Liver (tissue), 9 donors: Measurements from ENCODE around the gene RYR3. TPM values are rescaled to one million over a fixed set of nuclear protein-coding genes. Genes with fewer than 3 reads are reported as not detected.

ENCODE experiments used
- DNase-seq: peaks from one replicate; pipeline ENCODE4 v3.0.0-alpha.2; 2017; ENCODE audit warnings: low spot score
- H3K27ac ChIP-seq, 2 donors: one replicate each; pipeline ENCODE4 v1.7.0; 2013; ENCODE audit warnings: inconsistent platforms in 2 of 2, low read length in 2 of 2, control low read depth in 1 of 2, low read depth in 1 of 2, mild to moderate bottlenecking in 1 of 2
- H3K27me3 ChIP-seq, 4 donors: one replicate each; pipeline versions ENCODE4 v1.6.1 to v1.7.0; 2013; ENCODE audit warnings: low read length in 3 of 4, inconsistent platforms in 1 of 4, mild to moderate bottlenecking in 1 of 4, moderate library complexity in 1 of 4; ENCODE audit not compliant: control insufficient read depth in 4 of 4, insufficient read depth in 4 of 4
- H3K36me3 ChIP-seq, 4 donors: one replicate each; pipeline versions ENCODE4 v1.6.1 to v1.7.0; 2013; ENCODE audit warnings: low read length in 3 of 4, mild to moderate bottlenecking in 3 of 4, low read depth in 1 of 4, moderate library complexity in 1 of 4; ENCODE audit not compliant: control insufficient read depth in 4 of 4, insufficient read depth in 3 of 4
- H3K4me1 ChIP-seq, 4 donors: one replicate each; pipeline versions ENCODE4 v1.6.1 to v1.7.0; 2013; ENCODE audit warnings: low read length in 3 of 4, mild to moderate bottlenecking in 3 of 4, moderate library complexity in 1 of 4; ENCODE audit not compliant: control insufficient read depth in 4 of 4, insufficient read depth in 4 of 4
- H3K4me3 ChIP-seq, 3 donors: one replicate each; pipeline versions ENCODE4 v1.6.1 to v1.7.0; 2013; ENCODE audit warnings: low read length in 3 of 3, control low read depth in 1 of 3, low read depth in 1 of 3, mild to moderate bottlenecking in 1 of 3
- H3K9ac ChIP-seq, 2 donors: one replicate each; pipeline ENCODE4 v1.7.0; 2013; ENCODE audit warnings: low read length in 2 of 2, mild to moderate bottlenecking in 2 of 2, moderate library complexity in 2 of 2, control low read depth in 1 of 2, low read depth in 1 of 2
- H3K9me3 ChIP-seq, 4 donors: one replicate each; pipeline versions ENCODE4 v1.6.1 to v1.7.0; 2013; ENCODE audit warnings: low read length in 3 of 4; ENCODE audit not compliant: control insufficient read depth in 4 of 4
- EGR1 ChIP-seq, 2 donors: IDR thresholded peaks; 2 replicates each; pipeline ENCODE4 v1.6.1; 2016 to 2018; ENCODE audit warnings: antibody characterized with exemption in 2 of 2, low read depth in 2 of 2
- FOXA1 ChIP-seq: IDR thresholded peaks from 2 replicates; pipeline ENCODE4 v1.6.1; 2016; ENCODE audit warnings: antibody characterized with exemption
- FOXA2 ChIP-seq: IDR thresholded peaks from 2 replicates; pipeline ENCODE4 v1.6.1; 2016; ENCODE audit warnings: antibody characterized with exemption
- GABPA ChIP-seq, 2 donors: IDR thresholded peaks in 1 of 2; conservative IDR thresholded peaks in 1 of 2; 2 replicates each; pipeline ENCODE4 v1.6.1; 2016; ENCODE audit warnings: antibody characterized with exemption in 2 of 2, mild to moderate bottlenecking in 1 of 2, moderate library complexity in 1 of 2
- HNF4A ChIP-seq, 2 donors: conservative IDR thresholded peaks; 2 replicates each; pipeline ENCODE4 v1.6.1; 2016; ENCODE audit warnings: antibody characterized with exemption in 2 of 2, mild to moderate bottlenecking in 2 of 2
- HNF4G ChIP-seq: IDR thresholded peaks from 2 replicates; pipeline ENCODE4 v1.6.1; 2016; ENCODE audit warnings: antibody characterized with exemption
- JUND ChIP-seq, 2 donors: IDR thresholded peaks; 2 replicates each; pipeline ENCODE4 v1.6.1; 2016; ENCODE audit warnings: antibody characterized with exemption in 2 of 2
- NR2F2 ChIP-seq: IDR thresholded peaks from 2 replicates; pipeline ENCODE4 v1.6.1; 2016; ENCODE audit warnings: antibody characterized with exemption
- RAD21 ChIP-seq, 2 donors: IDR thresholded peaks; 2 replicates each; pipeline ENCODE4 v1.6.1; 2016; ENCODE audit warnings: antibody characterized with exemption in 2 of 2, mild to moderate bottlenecking in 2 of 2
- RXRA ChIP-seq, 2 donors: IDR thresholded peaks; 2 replicates each; pipeline ENCODE4 v1.6.1; 2017 to 2018; ENCODE audit warnings: antibody characterized with exemption in 2 of 2, mild to moderate bottlenecking in 1 of 2
- SP1 ChIP-seq: IDR thresholded peaks from 2 replicates; pipeline ENCODE4 v1.6.1; 2018; ENCODE audit warnings: antibody characterized with exemption, mild to moderate bottlenecking
- TAF1 ChIP-seq: conservative IDR thresholded peaks from 2 replicates; pipeline ENCODE4 v1.6.1; 2016; ENCODE audit warnings: antibody characterized with exemption, mild to moderate bottlenecking
- YY1 ChIP-seq: IDR thresholded peaks from 2 replicates; pipeline ENCODE4 v1.6.1; 2016; ENCODE audit warnings: antibody characterized with exemption, mild to moderate bottlenecking
- WGBS: extraction: QIAGEN DNeasy Blood & Tissue Kit; methylation state at CpG from one replicate; pipeline ENCODE4 v1.1.7; 2013; 5-methylcytosine and 5-hydroxymethylcytosine counted together
- polyA plus RNA-seq, 2 donors: library from polyadenylated mRNA; stranded (reverse) in 1 of 2; unstranded in 1 of 2; fragments of 200-250 nt in 1 of 2; fragments of >200 nt in 1 of 2; fragmentation: Nextera tagmentation in 1 of 2; extraction: Ambion mirVana in 1 of 2; gene quantifications; one replicate each; pipeline versions ENCODE4 v1.2.1 to v1.2.3, GENCODE V29; 2013 to 2015
- total RNA-seq, 2 donors: library from RNA; depleted of rRNA; stranded (reverse); fragments of >200 nt; gene quantifications; one replicate each; pipeline ENCODE4 v1.2.3, GENCODE V29; 2014
- TF ChIP-seq, protein P1 (sequence below): fragments of 150-350 bp; IDR thresholded peaks from 2 replicates; pipeline ENCODE4 v1.5.1; 2017; ENCODE audit warnings: improper control_type of control experiment, low read depth, low read length; ENCODE audit not compliant: missing input control
- TF ChIP-seq, protein P2 (sequence below): IDR thresholded peaks from 2 replicates; pipeline ENCODE4 v1.6.1; 2016; ENCODE audit warnings: antibody characterized with exemption
- TF ChIP-seq, protein P3 (sequence below): IDR thresholded peaks from 2 replicates; pipeline ENCODE4 v1.6.1; 2016; ENCODE audit warnings: antibody characterized with exemption
- TF ChIP-seq, protein P4 (sequence below): IDR thresholded peaks from 2 replicates; pipeline ENCODE4 v1.6.1; 2016; ENCODE audit warnings: antibody characterized with exemption
- TF ChIP-seq, protein P5 (sequence below): IDR thresholded peaks from 2 replicates; pipeline ENCODE4 v1.6.1; 2016; ENCODE audit warnings: antibody characterized with exemption, mild to moderate bottlenecking
- donor health status: healthy.
- donor health status: healthy.
- donor health status: healthy.
- donor health status: healthy.
- donor health status: healthy.

The RYR3 gene
- total and polyA plus RNA-seq, 4 donors = 0.01 to 1.1 (median 0.22) TPM

DNA sequence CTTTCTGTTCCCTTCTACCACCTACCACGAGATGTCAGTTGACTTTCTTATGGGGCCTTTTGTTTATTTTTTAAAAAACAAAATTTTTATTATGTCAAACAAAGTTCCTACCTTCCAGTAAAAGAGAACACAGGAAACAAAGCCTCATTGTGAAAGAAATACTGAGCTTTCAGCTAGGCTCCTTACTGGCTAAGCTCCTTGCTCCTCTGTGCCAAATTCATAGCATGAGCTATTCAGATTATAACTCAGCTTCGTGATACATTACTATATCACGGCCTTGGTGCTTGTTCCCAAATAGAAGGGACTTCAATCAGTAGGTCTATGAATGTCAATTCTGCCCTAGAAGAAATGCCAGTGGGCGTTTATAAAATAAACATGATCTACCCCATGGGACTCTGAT lies 511.7 kb downstream of the RYR3 start (continued):
- TF ChIP-seq, protein P1, sequence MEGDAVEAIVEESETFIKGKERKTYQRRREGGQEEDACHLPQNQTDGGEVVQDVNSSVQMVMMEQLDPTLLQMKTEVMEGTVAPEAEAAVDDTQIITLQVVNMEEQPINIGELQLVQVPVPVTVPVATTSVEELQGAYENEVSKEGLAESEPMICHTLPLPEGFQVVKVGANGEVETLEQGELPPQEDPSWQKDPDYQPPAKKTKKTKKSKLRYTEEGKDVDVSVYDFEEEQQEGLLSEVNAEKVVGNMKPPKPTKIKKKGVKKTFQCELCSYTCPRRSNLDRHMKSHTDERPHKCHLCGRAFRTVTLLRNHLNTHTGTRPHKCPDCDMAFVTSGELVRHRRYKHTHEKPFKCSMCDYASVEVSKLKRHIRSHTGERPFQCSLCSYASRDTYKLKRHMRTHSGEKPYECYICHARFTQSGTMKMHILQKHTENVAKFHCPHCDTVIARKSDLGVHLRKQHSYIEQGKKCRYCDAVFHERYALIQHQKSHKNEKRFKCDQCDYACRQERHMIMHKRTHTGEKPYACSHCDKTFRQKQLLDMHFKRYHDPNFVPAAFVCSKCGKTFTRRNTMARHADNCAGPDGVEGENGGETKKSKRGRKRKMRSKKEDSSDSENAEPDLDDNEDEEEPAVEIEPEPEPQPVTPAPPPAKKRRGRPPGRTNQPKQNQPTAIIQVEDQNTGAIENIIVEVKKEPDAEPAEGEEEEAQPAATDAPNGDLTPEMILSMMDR = no peak
- no peak for TF ChIP-seq GABPA (IDR thresholded peaks at IDR 0.05 in 1 of 2, conservative IDR thresholded peaks at IDR 0.05 in 1 of 2)
- no peak for TF ChIP-seq RAD21 (IDR thresholded peaks at IDR 0.05)

DNA sequence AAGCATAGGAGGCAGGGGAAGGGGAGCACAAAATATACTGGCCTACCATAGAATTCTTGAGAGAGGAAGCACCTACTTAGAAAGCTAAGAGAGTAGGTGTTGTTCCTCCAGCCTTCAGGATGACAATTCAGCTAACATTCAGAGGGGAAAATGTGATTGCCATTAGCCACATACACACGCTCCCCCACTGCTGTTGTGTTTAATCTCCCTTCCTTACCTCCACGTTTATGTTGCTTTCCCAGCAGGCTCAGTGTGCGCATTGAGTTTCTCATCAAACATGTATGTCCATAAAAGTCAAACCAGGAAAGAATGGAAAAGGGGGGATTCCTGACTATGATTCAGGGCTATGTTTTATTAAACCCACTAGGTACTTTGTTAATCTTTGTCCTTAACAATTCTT lies 512.4 kb downstream of the RYR3 start:
- Histone ChIP-seq H3K36me3 (no peaks in the 10 kb centered on the region), H3K27ac (no peak overlapping the region), H3K4me3 (no peak overlapping the region), H3K27me3 (peaks cover 0 to 8% (median 0%) of the 10 kb centered on the region in 4 donors), H3K9ac (no peak overlapping the region), H3K4me1 (no peaks in the 10 kb centered on the region), H3K9me3 (no peaks in the 10 kb centered on the region)
- TF ChIP-seq FOXA1 = no peak
- TF ChIP-seq JUND (IDR thresholded peaks at IDR 0.05) = no peak
- TF ChIP-seq SP1 = no peak
- TF ChIP-seq RAD21 (IDR thresholded peaks at IDR 0.05) = no peak
- no peak for TF ChIP-seq RXRA (IDR thresholded peaks at IDR 0.05)
- no peak for TF ChIP-seq HNF4G
- TF ChIP-seq YY1 = no peak
- no peak for TF ChIP-seq GABPA (IDR thresholded peaks at IDR 0.05 in 1 of 2, conservative IDR thresholded peaks at IDR 0.05 in 1 of 2)
- TF ChIP-seq TAF1 = no peak
- TF ChIP-seq, protein P2, sequence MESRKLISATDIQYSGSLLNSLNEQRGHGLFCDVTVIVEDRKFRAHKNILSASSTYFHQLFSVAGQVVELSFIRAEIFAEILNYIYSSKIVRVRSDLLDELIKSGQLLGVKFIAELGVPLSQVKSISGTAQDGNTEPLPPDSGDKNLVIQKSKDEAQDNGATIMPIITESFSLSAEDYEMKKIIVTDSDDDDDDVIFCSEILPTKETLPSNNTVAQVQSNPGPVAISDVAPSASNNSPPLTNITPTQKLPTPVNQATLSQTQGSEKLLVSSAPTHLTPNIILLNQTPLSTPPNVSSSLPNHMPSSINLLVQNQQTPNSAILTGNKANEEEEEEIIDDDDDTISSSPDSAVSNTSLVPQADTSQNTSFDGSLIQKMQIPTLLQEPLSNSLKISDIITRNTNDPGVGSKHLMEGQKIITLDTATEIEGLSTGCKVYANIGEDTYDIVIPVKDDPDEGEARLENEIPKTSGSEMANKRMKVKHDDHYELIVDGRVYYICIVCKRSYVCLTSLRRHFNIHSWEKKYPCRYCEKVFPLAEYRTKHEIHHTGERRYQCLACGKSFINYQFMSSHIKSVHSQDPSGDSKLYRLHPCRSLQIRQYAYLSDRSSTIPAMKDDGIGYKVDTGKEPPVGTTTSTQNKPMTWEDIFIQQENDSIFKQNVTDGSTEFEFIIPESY = no peak
- no peak for TF ChIP-seq FOXA2
- TF ChIP-seq, protein P3, sequence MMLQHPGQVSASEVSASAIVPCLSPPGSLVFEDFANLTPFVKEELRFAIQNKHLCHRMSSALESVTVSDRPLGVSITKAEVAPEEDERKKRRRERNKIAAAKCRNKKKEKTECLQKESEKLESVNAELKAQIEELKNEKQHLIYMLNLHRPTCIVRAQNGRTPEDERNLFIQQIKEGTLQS = no peak
- TF ChIP-seq, protein P1 = no peak
- TF ChIP-seq EGR1 (IDR thresholded peaks at IDR 0.05; ENCODE audit: low read depth in 2 of 2) = no peak
- TF ChIP-seq, protein P4, sequence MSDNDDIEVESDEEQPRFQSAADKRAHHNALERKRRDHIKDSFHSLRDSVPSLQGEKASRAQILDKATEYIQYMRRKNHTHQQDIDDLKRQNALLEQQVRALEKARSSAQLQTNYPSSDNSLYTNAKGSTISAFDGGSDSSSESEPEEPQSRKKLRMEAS = no peak
- no peak for TF ChIP-seq HNF4A (conservative IDR thresholded peaks at IDR 0.05)
- no peak for TF ChIP-seq NR2F2
- TF ChIP-seq, protein P5, sequence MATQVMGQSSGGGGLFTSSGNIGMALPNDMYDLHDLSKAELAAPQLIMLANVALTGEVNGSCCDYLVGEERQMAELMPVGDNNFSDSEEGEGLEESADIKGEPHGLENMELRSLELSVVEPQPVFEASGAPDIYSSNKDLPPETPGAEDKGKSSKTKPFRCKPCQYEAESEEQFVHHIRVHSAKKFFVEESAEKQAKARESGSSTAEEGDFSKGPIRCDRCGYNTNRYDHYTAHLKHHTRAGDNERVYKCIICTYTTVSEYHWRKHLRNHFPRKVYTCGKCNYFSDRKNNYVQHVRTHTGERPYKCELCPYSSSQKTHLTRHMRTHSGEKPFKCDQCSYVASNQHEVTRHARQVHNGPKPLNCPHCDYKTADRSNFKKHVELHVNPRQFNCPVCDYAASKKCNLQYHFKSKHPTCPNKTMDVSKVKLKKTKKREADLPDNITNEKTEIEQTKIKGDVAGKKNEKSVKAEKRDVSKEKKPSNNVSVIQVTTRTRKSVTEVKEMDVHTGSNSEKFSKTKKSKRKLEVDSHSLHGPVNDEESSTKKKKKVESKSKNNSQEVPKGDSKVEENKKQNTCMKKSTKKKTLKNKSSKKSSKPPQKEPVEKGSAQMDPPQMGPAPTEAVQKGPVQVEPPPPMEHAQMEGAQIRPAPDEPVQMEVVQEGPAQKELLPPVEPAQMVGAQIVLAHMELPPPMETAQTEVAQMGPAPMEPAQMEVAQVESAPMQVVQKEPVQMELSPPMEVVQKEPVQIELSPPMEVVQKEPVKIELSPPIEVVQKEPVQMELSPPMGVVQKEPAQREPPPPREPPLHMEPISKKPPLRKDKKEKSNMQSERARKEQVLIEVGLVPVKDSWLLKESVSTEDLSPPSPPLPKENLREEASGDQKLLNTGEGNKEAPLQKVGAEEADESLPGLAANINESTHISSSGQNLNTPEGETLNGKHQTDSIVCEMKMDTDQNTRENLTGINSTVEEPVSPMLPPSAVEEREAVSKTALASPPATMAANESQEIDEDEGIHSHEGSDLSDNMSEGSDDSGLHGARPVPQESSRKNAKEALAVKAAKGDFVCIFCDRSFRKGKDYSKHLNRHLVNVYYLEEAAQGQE = no peak
- 80% methylated on average over 3 of the region's 3 CpGs for WGBS
- no peak for DNase-seq
